ENCODE data around the gene RAP1GAP2.

- no peak for TF ChIP-seq CTCF (IDR thresholded peaks at IDR 0.05)
- no peak for TF ChIP-seq EZH2phosphoT487 (IDR thresholded peaks at IDR 0.05)
- TF ChIP-seq EZH2 (IDR thresholded peaks at IDR 0.05), result no peak
Measured at GRCh38 chr17:2789700-2790099, 6.5 kb upstream of the RAP1GAP2 start.

All from neural progenitor cell (in vitro differentiated cells).